HG03342 (cell line): ENCODE measurements around the gene PIK3CA.
"Not testable (repeated sequence)": the region's sequence is repeated elsewhere in the genome, so short reads cannot be mapped to it uniquely, and the experiment has no call there.

Experiments used
- ATAC-seq: cut with Tn5 transposase; IDR thresholded peaks from one replicate; pipeline ENCODE4 v1.9.1; 2021; ENCODE audit warnings: mild to moderate bottlenecking, moderate library complexity; ENCODE audit not compliant: unreplicated experiment

Gene PIK3CA

DNA sequence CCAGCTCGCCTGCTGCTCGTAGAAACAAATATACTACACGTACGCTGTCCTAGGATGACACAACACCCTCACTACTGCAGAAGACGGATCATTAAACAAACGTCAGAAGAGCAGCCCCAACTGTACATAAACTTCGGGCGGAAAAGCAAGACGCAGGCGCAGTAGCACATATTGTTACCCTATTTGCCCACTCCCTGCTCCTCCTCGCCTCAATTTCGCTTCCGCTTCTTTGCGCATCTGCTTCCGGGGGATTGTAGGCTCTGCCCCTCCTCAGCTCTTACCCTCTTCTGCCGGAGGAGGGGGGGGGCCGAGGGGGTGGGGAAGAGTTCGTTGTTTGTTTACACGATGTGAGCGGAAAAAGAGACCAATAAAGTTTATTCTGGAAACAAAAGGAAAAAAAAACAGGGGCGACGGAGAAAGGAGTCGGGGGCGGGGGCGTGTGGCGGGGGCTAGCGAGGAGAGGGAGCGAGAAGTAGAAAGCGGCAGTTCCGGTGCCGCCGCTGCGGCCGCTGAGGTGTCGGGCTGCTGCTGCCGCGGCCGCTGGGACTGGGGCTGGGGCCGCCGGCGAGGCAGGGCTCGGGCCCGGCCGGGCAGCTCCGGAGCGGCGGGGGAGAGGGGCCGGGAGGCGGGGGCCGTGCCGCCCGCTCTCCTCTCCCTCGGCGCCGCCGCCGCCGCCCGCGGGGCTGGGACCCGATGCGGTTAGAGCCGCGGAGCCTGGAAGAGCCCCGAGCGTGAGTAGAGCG lies at the start of gene PIK3CA:
Gene PIK3CA, plus strand, starts transcription at position 485 of the 743 bp plus-strand sequence. CDS start 50,469 bp downstream, outside the sequence.
- ATAC-seq = peak; percentile 74

DNA sequence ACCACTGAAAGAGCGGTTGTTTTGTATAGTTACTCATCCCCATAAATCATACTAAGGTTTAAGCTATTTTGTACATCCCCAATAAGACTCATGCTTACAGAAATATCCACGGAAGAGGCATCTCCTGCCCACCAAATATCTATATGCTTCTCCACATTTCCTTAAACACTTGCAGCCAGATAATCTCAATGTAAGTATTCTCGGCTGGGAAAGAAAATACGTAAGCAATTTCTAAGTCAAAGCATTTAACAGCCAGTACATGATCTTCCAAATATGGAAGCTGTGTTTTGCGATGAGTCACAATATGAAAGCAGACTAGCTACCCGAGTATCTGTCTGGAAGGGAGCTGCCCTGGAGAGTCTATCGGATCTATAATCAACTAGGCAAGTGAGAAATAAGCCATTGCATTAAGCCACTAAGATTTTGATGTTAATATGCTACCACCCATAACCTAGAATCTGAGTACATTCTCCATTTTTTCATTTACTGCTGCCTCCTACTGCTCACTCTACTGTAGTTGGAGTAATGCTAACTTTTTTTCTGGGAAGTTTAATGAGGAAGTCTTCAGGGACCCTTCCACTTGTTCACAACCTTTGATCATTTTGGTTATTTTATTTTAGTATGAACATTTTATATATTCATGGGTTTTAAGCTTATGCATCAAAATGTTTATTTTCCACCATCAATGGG lies 49.6 kb upstream of the PIK3CA start:
- no peak for ATAC-seq

DNA sequence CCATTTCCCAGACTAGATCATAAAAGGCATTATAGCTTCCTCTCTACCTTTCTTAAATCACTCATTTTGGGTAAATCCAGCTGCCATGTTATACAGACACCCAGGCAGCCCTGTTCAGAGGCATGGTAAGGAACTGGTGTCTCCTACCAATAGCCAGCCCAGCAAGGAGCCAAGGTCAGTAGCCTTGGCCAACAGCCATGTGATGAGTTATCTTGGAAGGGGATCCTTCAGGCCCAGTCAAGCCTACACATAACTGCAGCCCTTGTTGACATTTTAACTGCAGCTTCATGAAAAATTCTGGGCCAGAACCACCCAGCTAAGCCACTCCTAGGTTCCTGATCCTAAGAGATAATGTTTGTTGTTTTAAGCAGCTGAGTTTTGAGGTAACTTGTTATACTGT lies 47.5 kb upstream of the PIK3CA start:
- ATAC-seq = no peak

- ATAC-seq = no peak
Observed at GRCh38 chr3:179105881-179106280, 42.3 kb upstream of the PIK3CA start.

- no peak for ATAC-seq
Observed at GRCh38 chr3:179107617-179108016, 40.5 kb upstream of the PIK3CA start.

DNA sequence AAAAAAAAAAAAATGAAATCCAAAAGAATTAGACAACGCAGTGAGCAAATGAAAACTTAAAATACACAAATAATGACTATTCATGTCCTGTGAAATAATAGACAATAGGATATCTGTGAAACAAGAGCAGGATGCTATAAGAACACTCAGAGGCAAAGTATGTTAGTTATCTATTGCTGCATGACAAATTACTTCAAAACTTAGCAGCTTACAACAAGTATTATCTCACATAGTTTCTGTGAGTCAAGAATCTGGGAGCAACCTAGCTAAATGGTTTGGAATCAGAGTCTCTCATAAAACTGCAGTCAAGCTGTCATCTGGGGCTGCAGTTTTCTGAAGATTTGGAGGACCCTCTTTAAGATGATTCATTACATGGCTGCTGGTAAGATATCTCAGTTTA lies 40.1 kb upstream of the PIK3CA start:
- ATAC-seq = no peak

- no peak for ATAC-seq
Observed at GRCh38 chr3:179113903-179114302, 34.3 kb upstream of the PIK3CA start.

DNA sequence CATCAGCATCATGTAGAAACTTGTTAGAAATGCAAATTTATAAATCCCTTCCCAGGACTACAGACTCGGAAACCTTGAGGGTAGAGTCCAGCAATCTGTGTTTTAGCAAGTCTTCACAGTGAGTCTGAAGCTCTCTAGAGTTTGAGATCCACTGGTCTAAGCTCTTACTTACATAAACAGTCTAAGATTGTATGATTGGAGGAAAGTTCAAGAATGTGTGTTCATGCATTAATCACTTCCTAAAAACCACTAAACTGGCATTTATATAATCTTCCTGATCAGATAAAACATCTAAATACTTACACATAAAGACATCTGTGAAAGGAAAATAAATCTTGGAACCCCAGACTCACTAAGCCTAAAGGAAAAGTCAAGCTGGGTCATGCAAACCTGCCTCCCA lies 32.7 kb upstream of the PIK3CA start:
- ATAC-seq = not testable (repeated sequence)

DNA sequence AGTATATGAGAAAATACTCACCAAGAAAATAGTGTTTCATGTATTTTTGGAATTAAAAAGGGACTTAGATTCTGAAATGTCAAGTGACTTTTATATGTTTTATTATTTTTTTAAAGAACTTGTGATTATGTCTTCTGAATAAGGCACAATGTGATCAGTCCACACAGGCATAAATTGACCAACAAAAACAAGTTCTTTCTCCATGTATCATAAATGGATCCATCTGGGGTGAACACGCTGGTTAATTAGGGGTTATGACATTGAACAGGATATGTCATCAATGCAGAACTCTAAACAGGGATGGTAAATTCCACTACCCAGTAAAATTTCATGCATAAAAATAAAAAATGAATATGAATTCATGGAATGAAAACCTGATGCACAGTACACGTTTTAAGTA lies 31.3 kb upstream of the PIK3CA start:
- ATAC-seq = no peak

- not testable (repeated sequence) for ATAC-seq
Observed at GRCh38 chr3:179132191-179132890, 15.8 kb upstream of the PIK3CA start.

GRCh38 chr3:179133575-179133974 lies 14.6 kb upstream of the PIK3CA start:
- no peak for ATAC-seq

- ATAC-seq = no peak
Observed at GRCh38 chr3:179136195-179136594, 12.0 kb upstream of the PIK3CA start.

- ATAC-seq = no peak
Observed at GRCh38 chr3:179141890-179142289, 6.3 kb upstream of the PIK3CA start.

DNA sequence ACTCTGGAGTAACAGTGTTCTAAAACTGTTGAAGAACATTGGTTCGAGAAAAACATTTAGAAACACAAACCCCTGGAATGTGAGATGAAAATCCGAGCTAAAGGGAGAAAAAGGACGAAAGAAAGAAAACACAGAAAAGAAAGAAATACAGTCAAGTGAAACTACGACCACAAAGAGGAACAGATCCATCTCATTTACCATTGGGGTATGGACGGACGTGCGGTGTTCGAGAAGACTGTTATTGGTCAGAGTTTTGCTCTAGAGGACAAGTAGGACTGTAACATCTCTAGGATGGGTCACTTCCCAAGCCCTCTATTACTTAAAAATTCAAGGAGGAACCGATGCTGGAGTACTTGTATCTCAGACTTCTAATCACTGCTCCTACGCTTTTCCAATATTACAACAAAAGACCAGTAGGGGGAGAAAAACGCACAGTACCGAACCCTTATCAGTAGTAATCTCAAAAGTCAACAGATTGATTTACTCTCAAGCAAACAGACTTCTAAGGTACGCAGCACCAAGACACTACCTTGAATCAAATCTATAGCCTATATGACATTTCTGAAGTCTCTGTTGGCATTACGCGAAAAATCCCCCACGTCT lies 1.1 kb upstream of the PIK3CA start:
- ATAC-seq = peak; percentile 27

DNA sequence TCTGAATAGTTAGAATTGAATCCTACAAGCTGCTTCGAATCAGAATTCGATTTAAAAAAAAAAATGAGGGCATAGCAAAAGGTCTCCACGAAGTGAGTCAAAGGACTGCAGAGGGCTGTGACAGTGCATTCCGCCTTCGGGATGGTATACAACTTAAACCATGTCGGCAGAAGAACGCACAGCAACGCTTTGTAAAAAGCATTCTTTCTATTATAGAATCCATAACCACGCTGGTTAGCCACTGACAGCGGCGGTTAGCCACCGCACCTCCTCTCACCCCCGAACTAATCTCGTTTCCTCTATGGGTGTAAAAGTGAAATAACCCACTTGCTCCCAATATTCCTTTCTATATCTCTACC lies 664 bp upstream of the PIK3CA start:
- no peak for ATAC-seq

DNA sequence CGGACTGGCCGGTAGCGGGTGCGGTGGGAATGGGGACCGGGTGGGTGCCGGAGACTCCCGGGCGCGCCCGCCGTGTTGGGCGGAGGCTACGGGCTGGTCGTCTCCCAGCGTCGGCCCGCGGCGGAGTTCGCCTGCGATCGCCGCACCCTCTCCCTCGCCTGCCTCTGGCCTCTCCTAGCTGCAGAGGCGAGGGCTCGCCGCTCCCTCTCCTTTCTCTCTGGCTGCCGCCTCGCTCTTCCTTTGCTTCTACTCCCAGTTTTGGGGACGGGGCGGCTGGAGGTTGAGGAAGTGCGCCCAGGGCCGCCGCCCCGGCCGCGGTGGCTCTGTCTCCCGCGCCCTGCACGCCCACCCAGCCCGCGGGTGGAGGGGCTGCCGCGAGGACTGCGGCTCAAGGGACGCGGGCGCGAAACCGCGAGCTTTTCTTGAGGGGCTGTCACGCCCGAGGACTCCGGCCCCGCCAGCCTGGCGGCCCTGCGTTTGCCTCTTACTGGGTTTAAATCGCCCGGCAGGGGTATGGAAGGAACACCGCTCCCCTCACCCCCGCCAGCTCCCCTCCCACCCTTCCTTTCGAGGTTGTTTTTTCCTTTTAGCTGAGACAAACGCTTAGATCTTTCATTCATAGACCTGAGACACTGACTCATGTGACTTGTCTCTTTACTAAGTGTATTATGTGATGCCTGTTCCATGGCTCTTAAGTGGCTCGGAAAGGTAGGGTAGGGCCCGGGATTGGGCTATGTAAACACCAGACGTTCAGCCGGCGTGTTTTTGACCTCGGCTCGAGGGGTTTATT lies 654 bp downstream of the PIK3CA start:
- peak; percentile 22 for ATAC-seq

DNA sequence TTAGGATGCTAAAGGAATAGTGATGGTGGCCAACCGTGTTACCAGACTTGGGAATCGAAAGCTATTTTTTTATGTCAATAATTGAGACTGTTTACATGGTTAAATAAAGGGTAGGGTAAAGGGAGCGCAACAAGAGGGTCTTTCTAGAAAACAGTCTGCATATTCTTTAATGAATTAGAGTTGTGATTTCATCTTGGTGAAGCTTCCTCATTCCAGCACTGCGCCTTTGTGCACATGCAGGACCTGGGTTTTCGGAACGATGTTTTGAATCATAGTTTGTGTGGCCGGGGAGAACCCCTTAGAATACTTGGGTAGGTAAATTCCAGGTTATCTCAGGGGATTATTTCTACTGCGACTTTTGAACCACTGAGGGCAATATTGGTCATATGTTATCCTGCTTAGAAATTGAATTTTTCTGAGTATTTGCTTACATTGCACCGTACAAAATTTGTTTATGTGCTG lies 1.3 kb downstream of the PIK3CA start:
- ATAC-seq = peak; percentile 25

GRCh38 chr3:179149951-179150350 lies 1.8 kb downstream of the PIK3CA start:
- ATAC-seq = no peak

- ATAC-seq = no peak
Observed at GRCh38 chr3:179150610-179151009, 2.5 kb downstream of the PIK3CA start.

GRCh38 chr3:179151474-179151873 lies 3.3 kb downstream of the PIK3CA start:
- ATAC-seq = no peak

GRCh38 chr3:179156170-179156569 lies 8.0 kb downstream of the PIK3CA start:
- no peak for ATAC-seq
